Mesodermal cell (in vitro differentiated cells): ENCODE data around the gene FAM53B.
A peak's percentile ranks its signal among the peaks of the same experiment; 100 is the strongest.

Source experiments
- H3K27ac ChIP-seq: 2 replicates; pipeline ENCODE4 v1.7.0; 2013; ENCODE audit warnings: mild to moderate bottlenecking, low read depth, low read length, moderate library complexity; ENCODE audit not compliant: severe bottlenecking
- H3K36me3 ChIP-seq: 2 replicates; pipeline ENCODE4 v1.7.1; 2013; ENCODE audit warnings: mild to moderate bottlenecking, low read length, moderate library complexity; ENCODE audit not compliant: control insufficient read depth, insufficient read depth
- H3K4me1 ChIP-seq: one replicate; pipeline ENCODE4 v1.7.1; 2013; ENCODE audit warnings: mild to moderate bottlenecking, low read length; ENCODE audit not compliant: insufficient read depth, control insufficient read depth, poor library complexity, severe bottlenecking
- H3K4me3 ChIP-seq: 2 replicates; pipeline ENCODE4 v1.7.0; 2013; ENCODE audit warnings: low read length, control low read depth, mild to moderate bottlenecking; ENCODE audit not compliant: insufficient read depth, poor library complexity, severe bottlenecking; ENCODE audit errors: extremely low read depth
- H3K9me3 ChIP-seq: 2 replicates; pipeline ENCODE4 v1.7.1; 2013; ENCODE audit warnings: mild to moderate bottlenecking, low read length, moderate library complexity; ENCODE audit not compliant: control insufficient read depth
- WGBS, 2 experiments: methylation state at CpG; one replicate each; pipeline ENCODE4 v1.1.5; 2013; ENCODE audit warnings: missing lambda C conversion rate in 2 of 2; ENCODE audit not compliant: insufficient coverage in 2 of 2; 5-methylcytosine and 5-hydroxymethylcytosine counted together

Gene FAM53B

DNA sequence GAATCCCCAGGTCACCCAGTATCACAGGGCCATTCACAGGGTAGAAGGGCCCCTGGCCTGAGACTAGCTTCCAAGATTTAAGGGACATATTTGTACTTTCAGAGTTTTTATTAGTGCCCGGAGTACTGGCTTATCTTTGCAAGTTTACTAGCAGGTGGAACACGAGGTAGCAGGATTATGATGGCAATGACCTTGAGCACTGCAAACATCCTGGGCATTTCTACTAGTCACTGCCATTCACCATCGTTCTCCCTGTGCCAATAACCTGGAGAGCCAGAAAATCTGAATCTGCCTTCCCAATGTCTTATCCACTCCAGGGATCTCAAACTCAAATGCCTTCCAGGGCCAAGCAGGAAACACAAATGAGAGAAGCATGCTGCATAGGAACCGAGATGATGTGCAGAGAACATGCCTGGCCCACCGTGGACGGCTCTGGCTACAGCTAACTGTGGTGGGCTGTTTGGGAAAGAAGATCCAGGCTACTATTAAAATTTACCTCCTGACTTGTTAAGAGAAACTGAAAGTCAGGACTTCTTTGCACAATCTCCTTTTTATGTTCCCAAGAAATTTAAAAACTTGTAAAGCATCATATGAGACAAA, 16.7 kb downstream of the FAM53B start:
- Histone ChIP-seq H3K27ac (no peak overlapping the region), H3K4me1 (peaks cover 23% of the 10 kb centered on the region), H3K4me3 (no peak overlapping the region), H3K9me3 (no peaks in the 10 kb centered on the region), H3K36me3 (peaks cover 9% of the 10 kb centered on the region)
- whole genome bisulfite sequencing, 2 experiments = 86 to 99% methylated on average over 3 to 5 of the region's 6 CpGs

GRCh38 chr10:124725791-124726190, 18.4 kb downstream of the FAM53B start:
- no peaks in the 10 kb centered on the region for H3K9me3 ChIP-seq
- peaks cover 23% of the 10 kb centered on the region for H3K4me1 ChIP-seq
- no peak overlapping the region for H3K27ac ChIP-seq
- peaks cover 4% of the 10 kb centered on the region for H3K36me3 ChIP-seq
- WGBS, 2 experiments = 96 to 99% methylated on average over 6 to 7 of the region's 7 CpGs
- H3K4me3 ChIP-seq = no peak overlapping the region

GRCh38 chr10:124725171-124725631, 19.0 kb downstream of the FAM53B start:
- peaks cover 4% of the 10 kb centered on the region for H3K36me3 ChIP-seq
- WGBS, 2 experiments = 86 to 91% methylated on average over 8 to 9 of the region's 9 CpGs

DNA sequence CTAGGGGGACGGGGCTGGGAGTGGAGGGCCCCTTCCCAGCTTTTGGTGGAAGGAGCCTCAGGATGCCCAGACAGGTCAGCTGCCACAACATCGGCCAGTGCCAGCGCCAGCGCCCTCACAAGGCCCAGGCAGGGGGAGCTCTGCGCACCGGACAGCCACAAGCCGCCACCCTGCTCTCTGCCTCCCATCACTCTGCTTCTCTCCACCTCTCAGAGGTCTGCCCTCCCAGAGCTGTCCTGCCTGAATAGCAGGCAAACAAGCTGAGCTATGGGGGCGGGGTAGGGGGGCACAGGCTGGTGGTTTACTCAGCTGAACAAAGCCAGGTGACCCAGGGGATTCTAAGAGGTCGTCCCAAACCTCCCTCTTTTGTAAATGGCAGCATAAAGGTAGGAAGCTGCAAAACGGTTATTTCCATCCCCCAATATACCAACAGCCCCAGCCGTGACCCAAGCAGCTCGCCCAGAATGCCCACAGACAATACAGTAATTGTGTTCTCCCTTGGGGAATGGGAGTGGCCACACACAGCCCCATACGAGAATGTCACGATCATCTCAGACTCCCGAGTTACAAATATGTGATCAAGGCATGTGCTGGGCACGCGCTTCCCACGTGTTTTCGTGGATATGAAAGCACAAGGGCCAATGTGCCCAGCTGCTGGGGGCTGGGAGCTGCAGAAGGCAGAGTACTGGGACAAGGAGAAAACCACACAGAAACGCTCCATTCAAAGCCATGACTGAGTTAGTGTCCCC, 19.7 kb downstream of the FAM53B start:
- 91 to 93% methylated on average over 14 to 15 of the region's 20 CpGs for WGBS, 2 experiments
- H3K9me3 ChIP-seq = no peaks in the 10 kb centered on the region
- no peak overlapping the region for H3K4me3 ChIP-seq
- H3K4me1 ChIP-seq = peaks cover 22% of the 10 kb centered on the region
- H3K36me3 ChIP-seq = peaks cover 4% of the 10 kb centered on the region
- peak overlapping the region; percentile 0 for H3K27ac ChIP-seq

More at GRCh38 chr10:124725171-124725631, 19.0 kb downstream of the FAM53B start:
- Histone ChIP-seq H3K4me3 (no peak overlapping the region), H3K4me1 (peaks cover 23% of the 10 kb centered on the region), H3K27ac (no peak overlapping the region), H3K9me3 (no peaks in the 10 kb centered on the region)

- Histone ChIP-seq H3K4me3 (no peak overlapping the region), H3K36me3 (peaks cover 4% of the 10 kb centered on the region), H3K9me3 (no peaks in the 10 kb centered on the region), H3K27ac (peak overlapping the region; percentile 13), H3K4me1 (peaks cover 17% of the 10 kb centered on the region)
- 96 to 97% methylated on average over 9 of the region's 9 CpGs for WGBS, 2 experiments
Observed at GRCh38 chr10:124723826-124724225, 20.4 kb downstream of the FAM53B start.

DNA sequence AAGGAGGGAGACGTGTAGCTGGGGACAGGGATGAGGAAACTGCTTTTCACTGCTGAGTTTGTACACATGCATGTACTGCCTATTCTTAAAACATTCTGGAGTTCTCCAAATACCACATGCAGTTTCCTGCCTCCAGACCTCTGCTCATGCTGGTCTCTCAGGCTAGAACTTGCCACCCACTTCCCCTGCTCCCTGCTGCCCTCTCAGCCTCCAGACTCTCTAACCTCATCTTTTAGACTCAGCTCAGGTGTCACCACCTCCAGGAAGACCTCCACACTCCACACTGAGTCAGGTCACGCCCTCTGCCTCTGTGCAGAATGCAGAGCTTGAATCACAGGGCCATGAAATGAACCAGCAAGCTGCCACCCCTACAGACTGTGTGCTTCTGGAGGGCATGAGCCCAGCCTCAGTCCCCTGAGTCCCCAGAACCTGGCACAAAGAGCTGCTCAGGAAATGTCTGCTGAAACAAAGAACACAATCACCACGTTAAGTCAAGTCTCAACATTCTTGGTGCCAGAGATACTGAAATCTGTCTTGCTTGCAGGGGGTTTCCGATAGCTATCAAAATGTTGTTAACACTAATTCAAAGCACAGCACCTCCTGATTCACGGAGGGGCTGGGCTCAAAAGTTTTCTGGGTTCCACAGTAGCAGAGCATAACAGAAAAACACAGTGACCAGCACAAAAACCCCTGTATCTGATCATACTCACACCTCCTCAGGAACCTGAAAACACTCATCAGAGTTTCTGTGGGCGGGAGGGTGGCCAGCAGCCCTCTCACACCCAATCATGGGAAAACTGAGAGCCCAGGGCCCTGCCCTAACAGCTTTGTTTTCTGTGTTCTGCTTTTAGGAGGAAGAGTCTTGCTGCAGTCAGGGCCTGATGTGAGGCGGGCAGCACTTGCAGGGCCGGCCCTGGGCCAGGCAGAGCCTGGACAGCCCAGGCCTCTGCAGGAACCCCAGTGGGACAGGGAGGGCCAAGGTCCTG, 21.1 kb downstream of the FAM53B start:
- H3K4me1 ChIP-seq = peaks cover 17% of the 10 kb centered on the region
- 81 to 89% methylated on average over 5 to 6 of the region's 8 CpGs for WGBS, 2 experiments
- H3K27ac ChIP-seq = peak overlapping the region; percentile 13

GRCh38 chr10:124721330-124722045, 22.7 kb downstream of the FAM53B start:
- Histone ChIP-seq H3K4me1 (peaks cover 17% of the 10 kb centered on the region), H3K36me3 (peaks cover 4% of the 10 kb centered on the region), H3K4me3 (no peak overlapping the region), H3K27ac (no peak overlapping the region), H3K9me3 (no peaks in the 10 kb centered on the region)
- WGBS, 2 experiments = 92 to 97% methylated on average over 12 to 13 of the region's 16 CpGs

More for the DNA sequence above, 21.1 kb downstream of the FAM53B start:
- no peaks in the 10 kb centered on the region for H3K9me3 ChIP-seq
- H3K4me3 ChIP-seq = no peak overlapping the region
- H3K36me3 ChIP-seq = peaks cover 4% of the 10 kb centered on the region

DNA sequence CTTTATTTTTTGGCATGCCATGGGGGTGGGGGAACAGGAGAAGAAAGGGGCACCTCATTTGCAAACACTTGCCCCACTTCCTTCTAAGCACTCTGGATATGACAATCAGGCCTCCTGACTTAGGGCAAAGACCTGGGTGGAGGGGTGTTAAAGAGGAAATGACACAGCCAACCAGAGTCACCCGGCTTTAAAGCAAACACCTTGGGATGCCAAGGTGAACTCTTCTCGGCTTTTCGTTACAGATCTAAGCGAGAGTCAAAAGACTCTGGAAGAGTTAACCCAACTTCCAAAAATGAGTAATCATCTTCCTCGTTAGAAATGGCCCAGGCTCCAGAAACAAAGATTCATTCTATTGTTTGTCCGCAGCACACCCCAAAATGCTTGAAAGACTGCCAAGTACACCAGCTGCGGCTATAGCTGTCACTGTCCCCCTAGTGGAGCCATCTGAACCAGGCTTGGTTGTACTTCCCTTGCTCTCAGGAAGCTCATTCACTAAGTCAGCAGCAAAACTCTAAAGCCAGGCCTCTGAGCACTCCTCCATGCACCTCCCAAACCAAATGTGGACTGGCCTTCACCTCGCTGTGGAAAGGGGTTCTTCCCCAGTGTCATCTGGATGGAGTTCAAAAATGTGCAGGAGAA, 24.8 kb downstream of the FAM53B start:
- Histone ChIP-seq H3K4me3 (no peak overlapping the region), H3K36me3 (no peaks in the 10 kb centered on the region), H3K27ac (no peak overlapping the region), H3K9me3 (no peaks in the 10 kb centered on the region), H3K4me1 (peaks cover 12% of the 10 kb centered on the region)
- 89 to 91% methylated on average over 7 to 8 of the region's 8 CpGs for WGBS, 2 experiments

DNA sequence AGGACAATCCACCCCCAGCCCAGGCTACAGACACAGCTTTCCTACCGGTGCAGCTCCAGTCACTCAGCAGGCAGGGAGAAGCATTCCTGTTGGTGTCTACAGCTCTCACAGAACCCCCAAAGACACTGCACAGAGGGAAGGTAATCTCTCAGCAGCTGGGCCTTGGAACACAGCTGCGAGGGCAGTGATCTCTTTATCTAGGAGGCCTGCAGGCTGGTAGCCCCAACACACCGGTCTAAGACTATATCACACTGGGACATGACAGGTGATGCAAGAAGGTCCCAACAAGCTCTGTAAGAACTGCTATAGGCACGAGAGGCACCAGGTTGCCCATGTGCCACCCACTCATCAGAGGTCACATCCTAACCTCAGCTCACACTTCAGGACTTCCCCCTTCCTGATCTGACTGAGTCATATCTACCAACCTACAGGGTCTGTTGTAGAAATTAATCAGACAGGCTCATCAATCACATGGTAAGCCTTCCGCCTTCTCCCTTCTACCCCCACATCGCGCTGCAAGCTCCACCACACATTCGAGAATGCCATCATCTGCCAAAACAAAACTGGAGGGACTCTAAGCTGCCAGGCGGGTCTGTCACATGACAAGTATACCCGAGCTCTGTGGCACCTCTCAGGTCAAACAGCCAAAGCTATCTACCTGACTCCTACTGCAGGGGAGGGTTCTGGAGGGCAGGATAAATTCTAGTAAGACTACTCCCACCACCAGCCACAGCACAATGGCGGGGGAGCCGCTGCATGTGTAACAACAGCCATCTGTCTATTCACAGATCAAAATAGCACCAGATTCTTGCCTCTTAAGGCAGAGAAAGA, 26.1 kb downstream of the FAM53B start:
- H3K4me3 ChIP-seq = no peak overlapping the region

More for the DNA sequence above, 26.1 kb downstream of the FAM53B start:
- H3K36me3 ChIP-seq = peaks cover 2% of the 10 kb centered on the region
- WGBS, 2 experiments = 93 to 97% methylated on average over 9 to 10 of the region's 12 CpGs
- peaks cover 10% of the 10 kb centered on the region for H3K4me1 ChIP-seq
- H3K9me3 ChIP-seq = no peaks in the 10 kb centered on the region
- no peak overlapping the region for H3K27ac ChIP-seq
